ENCODE measurements around the gene CD58. TPM values are rescaled to one million over a fixed set of nuclear protein-coding genes. Genes with fewer than 3 reads are reported as not detected.
A peak's percentile ranks its signal among the peaks of the same experiment; 100 is the strongest.

Gene CD58
- total RNA-seq, 2 donors from 2014 or later, result 44.2 to 53.2 TPM

DNA sequence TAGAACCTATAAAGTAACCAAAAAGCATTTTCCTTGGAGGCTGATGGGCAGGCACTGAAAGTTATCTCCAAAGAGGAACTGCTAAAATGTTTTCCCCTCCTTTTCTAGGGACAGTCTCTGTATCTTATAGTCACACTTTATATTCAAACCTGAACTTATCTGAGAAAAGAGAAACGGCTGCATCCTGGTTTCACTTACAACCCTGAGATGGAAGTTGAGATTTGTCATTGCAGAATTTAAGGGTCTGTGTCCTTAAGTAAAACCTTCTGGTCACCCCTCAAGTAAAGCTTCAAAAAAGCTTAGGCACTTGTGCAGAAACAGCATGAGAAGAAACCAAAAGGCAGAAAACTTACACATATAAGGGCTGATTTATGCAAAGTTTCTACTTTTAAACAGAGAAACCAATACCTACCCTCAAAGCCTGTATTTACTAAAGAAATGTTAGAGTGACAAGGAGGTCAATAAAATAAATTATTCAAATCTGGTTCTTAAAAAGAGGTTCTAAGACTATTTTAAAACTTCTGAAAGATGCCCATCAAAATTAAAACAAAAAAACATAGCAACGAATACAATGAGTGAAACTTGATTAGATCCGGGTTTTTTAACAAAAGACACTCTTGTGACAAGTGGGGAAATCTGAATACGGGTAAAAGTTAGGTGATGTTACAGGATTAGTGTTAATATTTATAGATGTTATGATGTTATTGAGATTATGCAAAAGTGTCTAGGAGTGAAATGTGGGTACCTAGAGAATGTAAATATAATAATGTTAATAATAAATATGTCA lies 9.9 kb downstream of the CD58 start:
- Histone ChIP-seq H3K9me3 (no peaks in the 10 kb centered on the region), H3K27me3 (replicated peaks; ENCODE audit: insufficient read depth) (no peaks in the 10 kb centered on the region), H3K4me3 (no peak overlapping the region), H3K27ac (no peak overlapping the region), H3K4me1 (ENCODE audit: control insufficient read depth in 1 of 2, low read depth in 2 of 2) (peaks cover 9 to 10% of the 10 kb centered on the region in 2 donors), H3K36me3 (no peaks in the 10 kb centered on the region)
- no peak for DNase-seq (ENCODE audit: low spot score)
- TF ChIP-seq, protein P1, sequence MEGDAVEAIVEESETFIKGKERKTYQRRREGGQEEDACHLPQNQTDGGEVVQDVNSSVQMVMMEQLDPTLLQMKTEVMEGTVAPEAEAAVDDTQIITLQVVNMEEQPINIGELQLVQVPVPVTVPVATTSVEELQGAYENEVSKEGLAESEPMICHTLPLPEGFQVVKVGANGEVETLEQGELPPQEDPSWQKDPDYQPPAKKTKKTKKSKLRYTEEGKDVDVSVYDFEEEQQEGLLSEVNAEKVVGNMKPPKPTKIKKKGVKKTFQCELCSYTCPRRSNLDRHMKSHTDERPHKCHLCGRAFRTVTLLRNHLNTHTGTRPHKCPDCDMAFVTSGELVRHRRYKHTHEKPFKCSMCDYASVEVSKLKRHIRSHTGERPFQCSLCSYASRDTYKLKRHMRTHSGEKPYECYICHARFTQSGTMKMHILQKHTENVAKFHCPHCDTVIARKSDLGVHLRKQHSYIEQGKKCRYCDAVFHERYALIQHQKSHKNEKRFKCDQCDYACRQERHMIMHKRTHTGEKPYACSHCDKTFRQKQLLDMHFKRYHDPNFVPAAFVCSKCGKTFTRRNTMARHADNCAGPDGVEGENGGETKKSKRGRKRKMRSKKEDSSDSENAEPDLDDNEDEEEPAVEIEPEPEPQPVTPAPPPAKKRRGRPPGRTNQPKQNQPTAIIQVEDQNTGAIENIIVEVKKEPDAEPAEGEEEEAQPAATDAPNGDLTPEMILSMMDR (IDR thresholded peaks at IDR 0.05), result no peak
- ATAC-seq (ENCODE audit: insufficient number of reproducible peaks, low FRiP score, low read depth), result no peak

DNA sequence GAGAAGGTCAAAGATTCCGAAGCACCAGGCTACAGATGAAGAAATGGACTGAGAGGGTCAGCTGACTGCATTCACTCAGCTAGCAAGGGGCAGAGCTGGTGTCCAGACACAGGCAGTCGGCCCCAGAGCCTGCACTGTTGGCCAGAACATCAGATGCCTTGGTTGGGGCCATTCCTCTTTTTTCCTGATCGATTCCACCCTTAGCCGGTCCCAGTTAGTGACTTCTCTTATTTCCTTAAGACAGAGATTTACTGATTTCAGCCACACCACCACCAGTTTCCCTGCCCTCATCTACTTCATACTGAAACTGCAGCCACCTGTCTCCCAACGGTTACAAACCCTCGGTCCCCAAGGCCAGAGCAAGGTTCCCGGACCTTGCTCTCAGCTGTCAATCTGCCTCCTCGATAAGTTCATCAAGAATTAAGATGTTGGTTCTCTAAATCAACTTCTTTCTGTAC lies 11.5 kb downstream of the CD58 start:
- TF ChIP-seq, protein P1 (IDR thresholded peaks at IDR 0.05), result no peak
- Histone ChIP-seq H3K27me3 (replicated peaks; ENCODE audit: insufficient read depth) (no peaks in the 10 kb centered on the region), H3K4me1 (ENCODE audit: control insufficient read depth in 1 of 2, low read depth in 2 of 2) (peaks cover 16 to 20% of the 10 kb centered on the region in 2 donors), H3K27ac (no peak overlapping the region), H3K4me3 (no peak overlapping the region), H3K36me3 (no peaks in the 10 kb centered on the region), H3K9me3 (no peaks in the 10 kb centered on the region)
- ATAC-seq (ENCODE audit: insufficient number of reproducible peaks, low FRiP score, low read depth) (no peak), DNase-seq (ENCODE audit: low spot score) (no peak)

DNA sequence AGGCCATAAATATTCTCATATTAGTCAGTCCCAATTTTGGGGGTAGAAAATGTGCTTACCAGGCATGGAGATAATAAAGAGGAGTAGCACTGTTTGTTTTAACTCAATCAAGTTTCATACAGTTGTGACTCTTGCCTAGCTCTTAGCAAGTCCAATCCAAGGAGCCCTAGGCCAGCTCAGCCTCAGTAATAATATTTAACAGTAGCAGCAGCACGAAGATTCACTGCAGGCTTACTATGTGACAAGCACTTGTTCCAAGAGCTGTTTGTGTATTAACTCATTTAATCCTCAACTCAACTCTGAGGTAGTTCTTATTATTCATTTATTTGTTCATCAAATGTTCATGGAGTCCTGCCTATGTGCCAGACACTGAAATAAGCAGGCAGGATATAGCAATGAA lies 12.3 kb downstream of the CD58 start:
- Histone ChIP-seq H3K27me3 (replicated peaks; ENCODE audit: insufficient read depth) (no peaks in the 10 kb centered on the region), H3K36me3 (no peaks in the 10 kb centered on the region), H3K27ac (no peak overlapping the region), H3K9me3 (no peaks in the 10 kb centered on the region), H3K4me3 (no peak overlapping the region), H3K4me1 (ENCODE audit: control insufficient read depth in 1 of 2, low read depth in 2 of 2) (peaks cover 16 to 20% of the 10 kb centered on the region in 2 donors)
- TF ChIP-seq, protein P1 (IDR thresholded peaks at IDR 0.05), result no peak
- no peak for DNase-seq (ENCODE audit: low spot score)
- ATAC-seq (ENCODE audit: insufficient number of reproducible peaks, low FRiP score, low read depth), result no peak

DNA sequence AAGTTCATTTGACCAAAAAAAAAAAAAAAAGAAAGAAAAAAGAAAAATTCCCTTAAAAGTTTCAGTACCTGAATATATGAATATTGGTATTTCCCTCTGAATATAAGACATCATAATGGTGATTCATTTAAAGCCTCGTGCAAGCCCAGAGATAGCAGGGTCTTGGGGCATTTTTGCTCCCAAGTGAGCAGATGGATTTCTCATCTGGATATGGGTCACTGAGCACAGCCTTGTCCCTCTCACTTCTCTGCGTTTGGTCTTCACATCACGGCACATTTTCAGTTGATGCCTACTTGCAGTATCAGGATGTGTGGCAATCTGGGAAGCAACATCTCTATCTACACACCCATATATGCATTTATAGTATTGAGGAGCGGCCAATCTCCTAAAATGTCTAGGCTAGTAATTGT lies 12.7 kb downstream of the CD58 start:
- no peaks in the 10 kb centered on the region for H3K36me3 ChIP-seq
- H3K27ac ChIP-seq, result no peak overlapping the region
- no peaks in the 10 kb centered on the region for H3K27me3 ChIP-seq (replicated peaks; ENCODE audit: insufficient read depth)
- H3K4me3 ChIP-seq, result no peak overlapping the region
- DNase-seq (ENCODE audit: low spot score), result no peak
- peaks cover 16 to 20% of the 10 kb centered on the region in 2 donors for H3K4me1 ChIP-seq (ENCODE audit: control insufficient read depth in 1 of 2, low read depth in 2 of 2)
- TF ChIP-seq, protein P1 (IDR thresholded peaks at IDR 0.05), result no peak
- no peak for ATAC-seq (ENCODE audit: insufficient number of reproducible peaks, low FRiP score, low read depth)
- no peaks in the 10 kb centered on the region for H3K9me3 ChIP-seq

DNA sequence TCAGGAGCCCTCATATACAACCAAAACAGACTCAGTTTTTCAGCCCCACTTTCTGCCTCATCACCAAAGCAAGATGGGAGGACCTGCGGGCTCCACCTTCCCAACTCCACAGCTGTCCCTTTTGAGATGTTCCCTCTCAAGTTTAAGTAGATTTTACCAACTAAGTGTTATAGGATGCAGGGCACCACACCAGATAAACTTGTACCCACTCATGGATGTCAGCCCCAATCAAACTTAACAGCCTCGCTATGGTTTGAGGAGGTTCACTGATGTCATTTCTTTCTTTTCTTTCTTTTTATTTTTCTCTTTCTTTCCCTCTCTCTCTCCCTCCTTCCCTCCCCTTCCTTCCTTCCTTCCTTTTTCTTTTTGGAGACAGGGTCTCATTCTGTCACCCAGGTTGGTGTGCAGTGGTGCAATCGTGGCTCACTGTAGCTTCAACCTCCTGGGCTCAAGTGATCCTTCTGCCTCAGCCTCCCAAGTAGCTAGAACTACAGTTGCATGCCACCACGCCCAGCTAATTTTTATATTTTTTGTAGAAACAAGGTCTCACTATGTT lies 13.4 kb downstream of the CD58 start:
- no peaks in the 10 kb centered on the region for H3K9me3 ChIP-seq
- no peak for ATAC-seq (ENCODE audit: insufficient number of reproducible peaks, low FRiP score, low read depth)
- H3K4me3 ChIP-seq, result no peak overlapping the region
- TF ChIP-seq, protein P1 (IDR thresholded peaks at IDR 0.05), result no peak
- no peak for DNase-seq (ENCODE audit: low spot score)
- H3K27me3 ChIP-seq (replicated peaks; ENCODE audit: insufficient read depth), result no peaks in the 10 kb centered on the region
- no peaks in the 10 kb centered on the region for H3K36me3 ChIP-seq
- peaks cover 16 to 20% of the 10 kb centered on the region in 2 donors for H3K4me1 ChIP-seq (ENCODE audit: control insufficient read depth in 1 of 2, low read depth in 2 of 2)
- peak overlapping the region in 1 of 2 donors; percentile 54 for H3K27ac ChIP-seq
